Liver (tissue), 9 donors: Measurements from ENCODE around the gene WDR1. TPM values are rescaled to one million over a fixed set of nuclear protein-coding genes. Genes with fewer than 3 reads are reported as not detected.

Experiments used
- DNase-seq: peaks from one replicate; pipeline ENCODE4 v3.0.0-alpha.2; 2017; ENCODE audit warnings: low spot score
- H3K27ac ChIP-seq, 2 donors: one replicate each; pipeline ENCODE4 v1.7.0; 2013; ENCODE audit warnings: inconsistent platforms in 2 of 2, low read length in 2 of 2, control low read depth in 1 of 2, low read depth in 1 of 2, mild to moderate bottlenecking in 1 of 2
- H3K27me3 ChIP-seq, 4 donors: one replicate each; pipeline versions ENCODE4 v1.6.1 to v1.7.0; 2013; ENCODE audit warnings: low read length in 3 of 4, inconsistent platforms in 1 of 4, mild to moderate bottlenecking in 1 of 4, moderate library complexity in 1 of 4; ENCODE audit not compliant: control insufficient read depth in 4 of 4, insufficient read depth in 4 of 4
- H3K36me3 ChIP-seq, 4 donors: one replicate each; pipeline versions ENCODE4 v1.6.1 to v1.7.0; 2013; ENCODE audit warnings: low read length in 3 of 4, mild to moderate bottlenecking in 3 of 4, low read depth in 1 of 4, moderate library complexity in 1 of 4; ENCODE audit not compliant: control insufficient read depth in 4 of 4, insufficient read depth in 3 of 4
- H3K4me1 ChIP-seq, 4 donors: one replicate each; pipeline versions ENCODE4 v1.6.1 to v1.7.0; 2013; ENCODE audit warnings: low read length in 3 of 4, mild to moderate bottlenecking in 3 of 4, moderate library complexity in 1 of 4; ENCODE audit not compliant: control insufficient read depth in 4 of 4, insufficient read depth in 4 of 4
- H3K4me3 ChIP-seq, 3 donors: one replicate each; pipeline versions ENCODE4 v1.6.1 to v1.7.0; 2013; ENCODE audit warnings: low read length in 3 of 3, control low read depth in 1 of 3, low read depth in 1 of 3, mild to moderate bottlenecking in 1 of 3
- H3K9ac ChIP-seq, 2 donors: one replicate each; pipeline ENCODE4 v1.7.0; 2013; ENCODE audit warnings: low read length in 2 of 2, mild to moderate bottlenecking in 2 of 2, moderate library complexity in 2 of 2, control low read depth in 1 of 2, low read depth in 1 of 2
- H3K9me3 ChIP-seq, 4 donors: one replicate each; pipeline versions ENCODE4 v1.6.1 to v1.7.0; 2013; ENCODE audit warnings: low read length in 3 of 4; ENCODE audit not compliant: control insufficient read depth in 4 of 4
- ATF3 ChIP-seq: IDR thresholded peaks from 2 replicates; pipeline ENCODE4 v1.6.1; 2016; ENCODE audit warnings: antibody characterized with exemption
- CTCF ChIP-seq: fragments of 150-350 bp; IDR thresholded peaks from 2 replicates; pipeline ENCODE4 v1.5.1; 2017; ENCODE audit warnings: improper control_type of control experiment, low read depth, low read length; ENCODE audit not compliant: missing input control
- EGR1 ChIP-seq, 2 donors: IDR thresholded peaks; 2 replicates each; pipeline ENCODE4 v1.6.1; 2016 to 2018; ENCODE audit warnings: antibody characterized with exemption in 2 of 2, low read depth in 2 of 2
- FOXA1 ChIP-seq: IDR thresholded peaks from 2 replicates; pipeline ENCODE4 v1.6.1; 2016; ENCODE audit warnings: antibody characterized with exemption
- FOXA2 ChIP-seq: IDR thresholded peaks from 2 replicates; pipeline ENCODE4 v1.6.1; 2016; ENCODE audit warnings: antibody characterized with exemption
- GABPA ChIP-seq, 2 donors: IDR thresholded peaks in 1 of 2; conservative IDR thresholded peaks in 1 of 2; 2 replicates each; pipeline ENCODE4 v1.6.1; 2016; ENCODE audit warnings: antibody characterized with exemption in 2 of 2, mild to moderate bottlenecking in 1 of 2, moderate library complexity in 1 of 2
- HNF4A ChIP-seq, 2 donors: conservative IDR thresholded peaks; 2 replicates each; pipeline ENCODE4 v1.6.1; 2016; ENCODE audit warnings: antibody characterized with exemption in 2 of 2, mild to moderate bottlenecking in 2 of 2
- JUND ChIP-seq, 2 donors: IDR thresholded peaks; 2 replicates each; pipeline ENCODE4 v1.6.1; 2016; ENCODE audit warnings: antibody characterized with exemption in 2 of 2
- MAX ChIP-seq: IDR thresholded peaks from 2 replicates; pipeline ENCODE4 v1.6.1; 2016; ENCODE audit warnings: antibody characterized with exemption
- NR2F2 ChIP-seq: IDR thresholded peaks from 2 replicates; pipeline ENCODE4 v1.6.1; 2016; ENCODE audit warnings: antibody characterized with exemption
- RAD21 ChIP-seq, 2 donors: IDR thresholded peaks; 2 replicates each; pipeline ENCODE4 v1.6.1; 2016; ENCODE audit warnings: antibody characterized with exemption in 2 of 2, mild to moderate bottlenecking in 2 of 2
- REST ChIP-seq: IDR thresholded peaks from 2 replicates; pipeline ENCODE4 v1.6.1; 2016; ENCODE audit warnings: antibody characterized with exemption, mild to moderate bottlenecking
- RXRA ChIP-seq, 2 donors: IDR thresholded peaks; 2 replicates each; pipeline ENCODE4 v1.6.1; 2017 to 2018; ENCODE audit warnings: antibody characterized with exemption in 2 of 2, mild to moderate bottlenecking in 1 of 2
- TAF1 ChIP-seq: conservative IDR thresholded peaks from 2 replicates; pipeline ENCODE4 v1.6.1; 2016; ENCODE audit warnings: antibody characterized with exemption, mild to moderate bottlenecking
- YY1 ChIP-seq: IDR thresholded peaks from 2 replicates; pipeline ENCODE4 v1.6.1; 2016; ENCODE audit warnings: antibody characterized with exemption, mild to moderate bottlenecking
- WGBS: extraction: QIAGEN DNeasy Blood & Tissue Kit; methylation state at CpG from one replicate; pipeline ENCODE4 v1.1.7; 2013; 5-methylcytosine and 5-hydroxymethylcytosine counted together
- polyA plus RNA-seq, 2 donors: library from polyadenylated mRNA; stranded (reverse) in 1 of 2; unstranded in 1 of 2; fragments of 200-250 nt in 1 of 2; fragments of >200 nt in 1 of 2; fragmentation: Nextera tagmentation in 1 of 2; extraction: Ambion mirVana in 1 of 2; gene quantifications; one replicate each; pipeline versions ENCODE4 v1.2.1 to v1.2.3, GENCODE V29; 2013 to 2015
- total RNA-seq, 2 donors: library from RNA; depleted of rRNA; stranded (reverse); fragments of >200 nt; gene quantifications; one replicate each; pipeline ENCODE4 v1.2.3, GENCODE V29; 2014
- donor health status: healthy.
- donor health status: healthy.
- donor health status: healthy.
- donor health status: healthy.
- donor health status: healthy.

WDR1 gene
- total and polyA plus RNA-seq, 4 donors, result 31.1 to 97.4 (median 65.7) TPM

GRCh38 chr4:10098780-10099160 lies 17.8 kb downstream of the WDR1 start:
- 88% methylated on average over 12 of the region's 12 CpGs for WGBS
- peaks cover 0 to 10% (median 4%) of the 10 kb centered on the region in 4 donors for H3K4me1 ChIP-seq

GRCh38 chr4:10097906-10098779 lies 18.5 kb downstream of the WDR1 start:
- WGBS, result 93% methylated on average over 9 of the region's 9 CpGs
- no peak overlapping the region for H3K9ac ChIP-seq
- TF ChIP-seq RAD21 (IDR thresholded peaks at IDR 0.05) (no peak), FOXA2 (no peak), MAX (no peak), HNF4A (conservative IDR thresholded peaks at IDR 0.05) (no peak), EGR1 (IDR thresholded peaks at IDR 0.05; ENCODE audit: low read depth in 2 of 2) (no peak), ATF3 (no peak), NR2F2 (no peak), REST (no peak), FOXA1 (no peak), YY1 (no peak), RXRA (IDR thresholded peaks at IDR 0.05) (no peak), CTCF (no peak), TAF1 (no peak), GABPA (IDR thresholded peaks at IDR 0.05 in 1 of 2, conservative IDR thresholded peaks at IDR 0.05 in 1 of 2) (no peak), JUND (IDR thresholded peaks at IDR 0.05) (no peak)
- H3K36me3 ChIP-seq, result peaks cover 9 to 61% (median 38%) of the 10 kb centered on the region in 4 donors
- H3K4me1 ChIP-seq, result peaks cover 3 to 10% (median 6%) of the 10 kb centered on the region in 4 donors
- H3K9me3 ChIP-seq, result no peaks in the 10 kb centered on the region
- no peak overlapping the region for H3K4me3 ChIP-seq
- H3K27me3 ChIP-seq, result no peaks in the 10 kb centered on the region
- DNase-seq, result no peak
- no peak overlapping the region for H3K27ac ChIP-seq

More at GRCh38 chr4:10098780-10099160, 17.8 kb downstream of the WDR1 start:
- DNase-seq, result no peak
- H3K9ac ChIP-seq, result no peak overlapping the region
- H3K27ac ChIP-seq, result no peak overlapping the region
- no peak overlapping the region for H3K4me3 ChIP-seq
- no peaks in the 10 kb centered on the region for H3K9me3 ChIP-seq
- H3K36me3 ChIP-seq, result peaks cover 9 to 57% (median 36%) of the 10 kb centered on the region in 4 donors
- no peaks in the 10 kb centered on the region for H3K27me3 ChIP-seq
- TF ChIP-seq RAD21 (IDR thresholded peaks at IDR 0.05), result no peak
